ENCODE results near the gene RAB1A.
"Not testable (repeated sequence)": the region's sequence is repeated elsewhere in the genome, so short reads cannot be mapped to it uniquely, and the experiment has no call there.

RAB1A gene

DNA sequence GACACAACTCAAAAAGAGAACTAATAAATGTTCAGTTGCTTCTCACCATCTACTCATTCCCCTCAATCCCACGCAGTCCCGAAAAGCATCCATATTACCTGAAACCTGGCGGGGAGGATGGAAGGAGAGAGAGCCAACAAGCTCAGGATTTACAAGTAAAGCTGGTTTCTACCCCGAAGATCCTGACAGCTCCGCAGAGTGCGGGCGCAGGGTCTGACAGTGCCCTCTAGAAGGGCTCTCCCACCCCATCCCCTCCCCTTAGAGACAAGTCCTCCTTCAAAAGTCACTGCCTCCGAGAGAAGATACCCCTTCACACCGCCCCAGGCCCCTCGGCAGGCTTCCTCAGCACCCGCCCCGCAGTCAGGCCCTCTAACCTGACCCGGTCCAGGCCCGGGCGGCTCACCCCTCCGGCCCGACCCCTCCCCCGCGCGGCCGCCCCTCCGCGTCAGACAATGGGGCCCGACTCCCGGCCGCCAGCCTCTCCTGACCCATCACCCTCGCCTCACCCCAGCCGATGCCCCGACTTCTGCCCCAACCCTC lies 550 bp downstream of the RAB1A start:
- TF ChIP-seq, protein P1, sequence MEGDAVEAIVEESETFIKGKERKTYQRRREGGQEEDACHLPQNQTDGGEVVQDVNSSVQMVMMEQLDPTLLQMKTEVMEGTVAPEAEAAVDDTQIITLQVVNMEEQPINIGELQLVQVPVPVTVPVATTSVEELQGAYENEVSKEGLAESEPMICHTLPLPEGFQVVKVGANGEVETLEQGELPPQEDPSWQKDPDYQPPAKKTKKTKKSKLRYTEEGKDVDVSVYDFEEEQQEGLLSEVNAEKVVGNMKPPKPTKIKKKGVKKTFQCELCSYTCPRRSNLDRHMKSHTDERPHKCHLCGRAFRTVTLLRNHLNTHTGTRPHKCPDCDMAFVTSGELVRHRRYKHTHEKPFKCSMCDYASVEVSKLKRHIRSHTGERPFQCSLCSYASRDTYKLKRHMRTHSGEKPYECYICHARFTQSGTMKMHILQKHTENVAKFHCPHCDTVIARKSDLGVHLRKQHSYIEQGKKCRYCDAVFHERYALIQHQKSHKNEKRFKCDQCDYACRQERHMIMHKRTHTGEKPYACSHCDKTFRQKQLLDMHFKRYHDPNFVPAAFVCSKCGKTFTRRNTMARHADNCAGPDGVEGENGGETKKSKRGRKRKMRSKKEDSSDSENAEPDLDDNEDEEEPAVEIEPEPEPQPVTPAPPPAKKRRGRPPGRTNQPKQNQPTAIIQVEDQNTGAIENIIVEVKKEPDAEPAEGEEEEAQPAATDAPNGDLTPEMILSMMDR (IDR thresholded peaks at IDR 0.05; ENCODE audit: borderline replicate concordance, control extremely low read depth, extremely low read depth, insufficient read depth, missing control alignments): no peak
- DNase-seq (ENCODE audit: low spot score): peak; percentile 36
- in situ Hi-C loops (cut with MboI; ENCODE audit: low sequenced_read_pairs, unreplicated experiment): no loop called here

DNA sequence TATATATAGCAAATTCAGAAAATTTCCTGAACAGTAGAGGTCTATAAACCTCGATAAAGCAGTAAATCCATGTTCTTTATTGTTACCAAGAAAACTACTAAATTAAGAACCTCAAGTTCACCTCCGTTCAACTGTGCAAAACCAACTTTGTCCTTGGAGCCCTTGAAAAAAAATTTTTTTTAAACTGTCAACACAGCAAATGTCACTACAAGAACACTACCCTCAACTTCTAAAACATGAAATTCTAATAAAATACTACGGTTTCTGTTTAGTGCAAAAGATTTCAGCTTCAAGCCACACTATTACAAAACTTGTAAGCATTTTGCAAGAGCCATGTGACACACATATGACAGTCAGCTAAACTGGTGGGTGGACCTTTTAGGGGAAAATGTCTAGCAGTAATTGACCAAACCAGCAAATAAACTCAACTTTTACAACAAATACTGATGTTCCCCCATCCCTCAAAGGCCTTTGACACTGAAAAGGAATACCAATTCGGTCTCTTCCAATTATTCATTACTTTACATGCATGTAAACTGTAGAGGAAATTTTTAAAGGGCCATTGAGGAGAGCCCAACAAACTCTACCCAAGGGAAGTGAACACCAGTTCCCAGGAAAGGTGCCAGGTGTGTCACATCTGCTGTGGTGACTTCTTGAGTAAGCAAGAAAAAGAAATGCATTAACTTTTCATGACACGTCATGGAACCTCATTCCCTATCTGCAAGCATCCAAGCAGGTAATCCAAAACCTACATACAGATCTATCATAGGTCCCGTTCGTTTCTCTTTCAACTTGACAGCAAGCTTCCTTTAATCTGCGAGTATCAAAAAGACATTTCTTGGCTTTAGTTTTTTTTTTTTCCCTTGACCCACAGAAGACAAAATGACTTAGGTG lies 1.4 kb downstream of the RAB1A start:
- in situ Hi-C loops (cut with MboI; ENCODE audit: low sequenced_read_pairs, unreplicated experiment): no loop called here
- no peak for DNase-seq (ENCODE audit: low spot score)
- TF ChIP-seq, protein P1 (IDR thresholded peaks at IDR 0.05; ENCODE audit: borderline replicate concordance, control extremely low read depth, extremely low read depth, insufficient read depth, missing control alignments): no peak

DNA sequence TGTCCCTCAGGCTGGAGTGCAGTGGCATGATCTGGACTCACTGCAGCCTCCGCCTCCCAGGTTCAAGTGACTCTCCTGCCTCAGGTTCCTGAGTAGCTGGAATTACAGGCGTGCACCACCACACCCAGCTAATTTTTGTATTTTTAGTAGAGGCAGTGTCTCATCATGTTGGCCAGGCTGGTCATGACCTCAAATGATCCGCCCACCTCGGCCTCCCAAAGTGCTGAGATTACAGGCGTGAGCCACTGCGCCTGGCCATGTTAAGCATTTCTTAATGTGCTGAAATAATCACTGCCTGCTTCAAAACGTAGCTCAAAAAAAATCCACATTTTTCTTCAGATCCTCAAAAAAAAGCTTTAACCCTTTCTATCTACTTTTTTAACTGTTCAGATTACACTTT lies 4.4 kb downstream of the RAB1A start:
- DNase-seq (ENCODE audit: low spot score); in situ Hi-C loops (cut with MboI; ENCODE audit: low sequenced_read_pairs, unreplicated experiment): not testable (repeated sequence)

DNA sequence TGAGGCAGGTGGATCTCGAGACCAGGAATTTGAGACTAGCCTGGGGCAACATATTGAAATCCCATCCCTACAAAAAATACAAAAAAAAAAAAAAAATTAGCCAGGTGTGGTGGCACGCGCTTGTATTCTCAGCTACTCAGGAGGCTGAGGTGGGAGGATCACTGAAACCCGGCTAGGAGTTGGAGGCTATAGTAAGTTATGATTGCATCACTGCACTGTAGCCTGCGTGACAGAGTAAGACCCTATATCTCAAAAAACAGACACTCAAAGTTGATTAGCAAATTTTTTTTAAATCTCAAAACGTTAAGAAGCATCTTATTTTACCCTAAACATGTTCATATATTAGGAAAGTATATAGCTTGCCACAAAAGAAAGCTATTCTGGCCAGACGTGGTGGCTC lies 7.6 kb downstream of the RAB1A start:
- TF ChIP-seq, protein P1 (IDR thresholded peaks at IDR 0.05; ENCODE audit: borderline replicate concordance, control extremely low read depth, extremely low read depth, insufficient read depth, missing control alignments): no peak
- in situ Hi-C loops (cut with MboI; ENCODE audit: low sequenced_read_pairs, unreplicated experiment): no loop called here

DNA sequence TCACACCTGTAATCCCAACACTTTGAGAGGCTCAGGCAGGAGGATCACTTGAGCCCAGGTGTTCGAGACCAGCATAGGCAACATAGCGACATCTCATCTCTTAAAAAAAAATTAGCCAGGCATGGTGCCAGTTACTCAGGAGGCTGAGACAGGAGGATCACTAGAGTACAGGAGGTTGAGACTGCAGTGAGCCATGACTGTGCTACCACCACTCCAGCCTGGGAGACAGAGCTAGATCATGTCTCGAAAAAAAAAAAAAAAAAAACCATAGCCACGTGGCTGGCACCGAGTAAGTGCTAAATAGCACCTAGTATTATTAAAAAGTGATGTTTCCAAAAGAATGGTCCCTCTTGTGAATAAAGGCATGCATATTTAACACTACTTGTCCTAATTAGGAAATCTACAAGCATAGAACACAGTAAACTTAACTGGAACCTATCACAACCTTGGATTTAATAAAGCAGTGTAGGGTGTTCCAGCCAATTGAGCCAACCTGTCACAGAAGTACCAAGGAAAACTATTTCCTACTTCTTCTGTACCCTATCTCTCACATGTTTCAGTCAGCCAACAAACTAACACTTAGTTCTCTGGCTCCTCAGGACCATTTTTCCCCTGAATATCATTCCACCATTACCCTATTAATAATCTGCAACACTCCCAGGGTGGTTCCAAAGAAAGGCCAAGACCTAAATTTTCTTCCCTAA lies 8.8 kb downstream of the RAB1A start:
- no peak for DNase-seq (ENCODE audit: low spot score)
- in situ Hi-C loops (cut with MboI; ENCODE audit: low sequenced_read_pairs, unreplicated experiment): no loop called here
- TF ChIP-seq, protein P1 (IDR thresholded peaks at IDR 0.05; ENCODE audit: borderline replicate concordance, control extremely low read depth, extremely low read depth, insufficient read depth, missing control alignments): no peak

More for the DNA sequence above, 7.6 kb downstream of the RAB1A start:
- DNase-seq (ENCODE audit: low spot score): no peak

DNA sequence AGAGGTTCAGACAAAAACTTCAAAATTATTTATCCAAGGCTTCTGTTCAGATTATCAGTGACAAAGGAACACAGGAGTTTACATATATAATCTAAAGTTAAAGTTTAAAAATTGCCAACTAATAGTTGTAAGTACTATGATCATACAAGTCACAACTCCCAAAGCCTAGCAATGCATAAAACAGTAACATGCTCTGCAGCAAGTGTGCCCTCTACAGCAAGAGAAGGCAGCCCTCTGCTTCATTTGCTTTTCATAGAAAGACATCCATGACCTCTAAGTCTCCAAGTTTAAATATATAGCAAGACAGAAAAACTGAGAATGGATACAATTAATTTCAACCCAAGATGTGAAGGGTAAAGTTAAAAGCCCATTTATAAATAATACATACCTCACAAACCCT lies 13.3 kb downstream of the RAB1A start:
- in situ Hi-C loops (cut with MboI; ENCODE audit: low sequenced_read_pairs, unreplicated experiment): no loop called here
- TF ChIP-seq, protein P1 (IDR thresholded peaks at IDR 0.05; ENCODE audit: borderline replicate concordance, control extremely low read depth, extremely low read depth, insufficient read depth, missing control alignments): no peak
- DNase-seq (ENCODE audit: low spot score): no peak

DNA sequence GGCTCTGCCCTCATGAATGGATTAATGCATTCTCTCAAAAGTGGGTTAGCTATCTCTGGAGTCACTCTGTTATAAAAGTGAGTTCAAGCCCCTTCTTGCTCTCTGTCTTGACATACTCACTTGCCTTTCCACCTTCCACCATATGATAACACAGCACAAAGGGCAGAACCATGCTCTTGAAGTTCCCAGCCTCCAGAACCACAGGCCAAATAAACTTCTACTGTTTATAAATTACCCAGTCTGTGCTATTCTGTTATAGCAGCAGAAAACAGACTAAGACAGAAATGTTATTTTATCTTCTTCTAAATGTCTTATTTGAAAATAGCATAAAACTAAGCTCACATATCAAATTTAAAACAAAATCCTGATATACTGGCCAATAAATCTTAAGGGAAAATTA lies 15.0 kb downstream of the RAB1A start:
- TF ChIP-seq, protein P1 (IDR thresholded peaks at IDR 0.05; ENCODE audit: borderline replicate concordance, control extremely low read depth, extremely low read depth, insufficient read depth, missing control alignments): no peak
- no peak for DNase-seq (ENCODE audit: low spot score)
- in situ Hi-C loops (cut with MboI; ENCODE audit: low sequenced_read_pairs, unreplicated experiment): no loop called here
